IMR-90 (cell line): ENCODE measurements around the gene GABRR3. TPM values are rescaled to one million over a fixed set of nuclear protein-coding genes. Genes with fewer than 3 reads are reported as not detected.

Experiments
- ATAC-seq: fragments of 200-7000 bp; cut with Tn5 transposase; 2 replicates; pipeline ENCODE4 v1.9.1; 2020; ENCODE audit warnings: low read depth, mild to moderate bottlenecking, moderate library complexity
- BruUV-seq: library from RNA; stranded (reverse); fragments of 400-500 nt; replicated peaks from 2 replicates; lab custom pipeline; 2021; lab: Mats Ljungman, UMichigan
- CTCF ChIA-PET: fragments of 300-600 bp; formaldehyde crosslinking; extraction: SDS; loops from one replicate; lab custom pipeline; 2021; ENCODE audit warnings: antibody characterized with exemption; lab: Yijun Ruan, JAX
- POLR2A ChIA-PET: fragments of 300-600 bp; sonication (Branson Sonifier 250); formaldehyde crosslinking; loops from one replicate; lab custom pipeline; 2022; ENCODE audit warnings: antibody characterized with exemption; ENCODE audit not compliant: unreplicated experiment; lab: Charles Lee
- DNase-seq: peaks from one replicate; pipeline ENCODE4 v3.0.0; 2013
- H2AFZ ChIP-seq: replicated peaks from 2 replicates; pipeline ENCODE3; 2013; ENCODE audit warnings: low read length, mild to moderate bottlenecking; ENCODE audit not compliant: poor library complexity
- H2AK5ac ChIP-seq: 2 replicates; pipeline ENCODE4 v1.6.1; 2013; ENCODE audit warnings: low read depth, low read length, inconsistent platforms
- H2AK9ac ChIP-seq: replicated peaks from 2 replicates; pipeline ENCODE3; 2013; ENCODE audit warnings: mild to moderate bottlenecking, low read depth, low read length, moderate library complexity; ENCODE audit not compliant: poor library complexity
- H2BK120ac ChIP-seq: 2 replicates; pipeline ENCODE4 v1.6.1; 2013; ENCODE audit warnings: low read depth, low read length, inconsistent platforms
- H2BK15ac ChIP-seq: 3 replicates; pipeline ENCODE4 v1.6.1; 2013; ENCODE audit warnings: low read depth, low read length, inconsistent platforms
- H2BK20ac ChIP-seq: 2 replicates; pipeline ENCODE4 v1.6.1; 2013; ENCODE audit warnings: low read depth, mild to moderate bottlenecking, inconsistent platforms, low read length, moderate library complexity
- H2BK5ac ChIP-seq: 2 replicates; pipeline ENCODE4 v1.6.1; 2013; ENCODE audit warnings: mild to moderate bottlenecking, low read depth, low read length, inconsistent platforms; ENCODE audit not compliant: poor library complexity, severe bottlenecking
- H3K14ac ChIP-seq: replicated peaks from 2 replicates; pipeline ENCODE4 v1.6.1; 2013; ENCODE audit warnings: low read depth, low read length, inconsistent platforms
- H3K18ac ChIP-seq: 2 replicates; pipeline ENCODE4 v1.6.1; 2013; ENCODE audit warnings: low read depth, low read length, control low read depth
- H3K23ac ChIP-seq: 2 replicates; pipeline ENCODE4 v1.6.1; 2013; ENCODE audit warnings: low read depth, low read length, inconsistent platforms
- H3K27ac ChIP-seq: 2 replicates; pipeline ENCODE4 v1.5.1; 2013; ENCODE audit warnings: mild to moderate bottlenecking, control low read depth, low read length; ENCODE audit not compliant: insufficient read depth
- H3K27me3 ChIP-seq: 2 replicates; pipeline ENCODE4 v1.6.1; 2013; ENCODE audit warnings: low read length; ENCODE audit not compliant: control insufficient read depth, insufficient read depth
- H3K36me3 ChIP-seq: 2 replicates; pipeline ENCODE4 v1.6.1; 2013; ENCODE audit warnings: low read length, mixed read lengths; ENCODE audit not compliant: control insufficient read depth, insufficient read depth
- H3K4ac ChIP-seq: 2 replicates; pipeline ENCODE4 v1.6.1; 2013; ENCODE audit warnings: low read depth, low read length, inconsistent platforms
- H3K4me1 ChIP-seq: 2 replicates; pipeline ENCODE4 v1.6.1; 2013; ENCODE audit warnings: low read length, mixed read lengths; ENCODE audit not compliant: control insufficient read depth, insufficient read depth
- H3K4me2 ChIP-seq: 2 replicates; pipeline ENCODE4 v1.6.1; 2013; ENCODE audit warnings: low read depth, mild to moderate bottlenecking, control low read depth, low read length, moderate library complexity
- H3K4me3 ChIP-seq: 2 replicates; pipeline ENCODE4 v1.5.1; 2013; ENCODE audit warnings: low read depth, mild to moderate bottlenecking, control low read depth, low read length, moderate library complexity; ENCODE audit not compliant: insufficient read depth
- H3K56ac ChIP-seq: 2 replicates; pipeline ENCODE4 v1.6.1; 2013; ENCODE audit warnings: low read length, inconsistent platforms; ENCODE audit not compliant: insufficient read depth; ENCODE audit errors: extremely low read depth
- H3K79me1 ChIP-seq, 2 experiments: 2 replicates each; pipeline ENCODE4 v1.6.1; 2013; ENCODE audit warnings: low read length in 2 of 2, inconsistent platforms in 1 of 2, low read depth in 1 of 2
- H3K9ac ChIP-seq: 2 replicates; pipeline ENCODE4 v1.6.1; 2013; ENCODE audit warnings: low read depth, low read length, control low read depth
- H3K9me1 ChIP-seq: 2 replicates; pipeline ENCODE4 v1.6.1; 2013; ENCODE audit warnings: low read length, inconsistent platforms; ENCODE audit not compliant: insufficient read depth
- H3K9me3 ChIP-seq: 2 replicates; pipeline ENCODE4 v1.6.1; 2013; ENCODE audit warnings: low read length; ENCODE audit not compliant: control insufficient read depth, insufficient read depth
- H4K20me1 ChIP-seq: 2 replicates; pipeline ENCODE4 v1.6.1; 2013; ENCODE audit warnings: low read length, inconsistent platforms; ENCODE audit not compliant: insufficient read depth
- H4K5ac ChIP-seq: 2 replicates; pipeline ENCODE4 v1.6.1; 2013; ENCODE audit warnings: mild to moderate bottlenecking, low read depth, low read length, control low read depth
- H4K8ac ChIP-seq, 2 experiments: 2 replicates each; pipeline ENCODE4 v1.6.1; 2013; ENCODE audit warnings: low read depth in 2 of 2, low read length in 2 of 2, control low read depth in 1 of 2, inconsistent platforms in 1 of 2
- H4K91ac ChIP-seq: 2 replicates; pipeline ENCODE4 v1.6.1; 2013; ENCODE audit warnings: low read depth, low read length, inconsistent platforms; ENCODE audit not compliant: insufficient read depth
- BHLHE40 ChIP-seq: fragments of 150-350 bp; IDR thresholded peaks from 2 replicates; pipeline ENCODE4 v1.6.1; 2016; ENCODE audit warnings: mild to moderate bottlenecking, low read depth, low read length
- CEBPB ChIP-seq: IDR thresholded peaks from 2 replicates; pipeline ENCODE4 v1.6.1; 2012; ENCODE audit warnings: low read depth, low read length, improper control_type of control experiment
- CHD1 ChIP-seq: IDR thresholded peaks from 2 replicates; pipeline ENCODE4 v1.6.1; 2012; ENCODE audit warnings: low read depth, low read length, improper control_type of control experiment
- CTCF ChIP-seq: conservative IDR thresholded peaks from 2 replicates; pipeline ENCODE4 v1.5.1; 2012; ENCODE audit warnings: mild to moderate bottlenecking, low read depth, low read length, improper control_type of control experiment
- ELK1 ChIP-seq: fragments of 150-350 bp; IDR thresholded peaks from 2 replicates; pipeline ENCODE4 v1.6.1; 2016; ENCODE audit warnings: low read depth, mild to moderate bottlenecking, low read length, moderate library complexity, borderline replicate concordance
- FOS ChIP-seq: fragments of 150-350 bp; IDR thresholded peaks from 2 replicates; pipeline ENCODE4 v1.6.1; 2016; ENCODE audit warnings: low read depth, low read length
- MAFK ChIP-seq: IDR thresholded peaks from 2 replicates; pipeline ENCODE4 v1.6.1; 2012; ENCODE audit warnings: low read depth, low read length, improper control_type of control experiment
- MAZ ChIP-seq: IDR thresholded peaks from 2 replicates; pipeline ENCODE4 v1.6.1; 2012; ENCODE audit warnings: low read depth, mild to moderate bottlenecking, low read length, improper control_type of control experiment, moderate library complexity, borderline replicate concordance
- MXI1 ChIP-seq: IDR thresholded peaks from 2 replicates; pipeline ENCODE4 v1.6.1; 2012; ENCODE audit warnings: low read depth, mild to moderate bottlenecking, low read length, moderate library complexity, borderline replicate concordance
- NFE2L2 ChIP-seq: fragments of 150-350 bp; IDR thresholded peaks from 2 replicates; pipeline ENCODE4 v1.6.1; 2016; ENCODE audit warnings: low read depth, mild to moderate bottlenecking, low read length
- POLR2A ChIP-seq: IDR thresholded peaks from 2 replicates; pipeline ENCODE4 v1.6.1; 2012; ENCODE audit warnings: mild to moderate bottlenecking, low read depth, low read length
- RAD21 ChIP-seq: IDR thresholded peaks from 2 replicates; pipeline ENCODE4 v1.6.1; 2012; ENCODE audit warnings: low read length, improper control_type of control experiment
- RCOR1 ChIP-seq: IDR thresholded peaks from 2 replicates; pipeline ENCODE4 v1.6.1; 2012; ENCODE audit warnings: mild to moderate bottlenecking, low read length, improper control_type of control experiment; ENCODE audit not compliant: insufficient replicate concordance
- RFX5 ChIP-seq: IDR thresholded peaks from 2 replicates; pipeline ENCODE4 v1.8.0; 2012; ENCODE audit warnings: low read depth, mild to moderate bottlenecking, low read length, moderate library complexity
- SMC3 ChIP-seq: fragments of 150-350 bp; IDR thresholded peaks from 2 replicates; pipeline ENCODE4 v1.6.1; 2016; ENCODE audit warnings: low read depth, mild to moderate bottlenecking, antibody characterized with exemption, low read length, moderate library complexity
- USF2 ChIP-seq: fragments of 150-350 bp; IDR thresholded peaks from 2 replicates; pipeline ENCODE4 v1.6.1; 2017; ENCODE audit warnings: mild to moderate bottlenecking, antibody characterized with exemption, low read length, low read depth
- WGBS, 2 experiments: methylation state at CpG; one replicate each; pipeline versions ENCODE4 v1.1.5 to v1.1.7; 2013; ENCODE audit warnings: missing lambda C conversion rate in 2 of 2; ENCODE audit not compliant: insufficient read length in 1 of 2; ENCODE audit errors: extremely low coverage in 2 of 2; 5-methylcytosine and 5-hydroxymethylcytosine counted together
- dilution Hi-C: fragments of 300-500 bp; cut with HindIII; formaldehyde crosslinking; loops from one replicate; pipeline ENCODE4 v1.14.3; 2018; ENCODE audit warnings: low sequenced_read_pairs; ENCODE audit not compliant: unreplicated experiment
- in situ Hi-C: fragments of 300-500 bp; cut with MboI; formaldehyde crosslinking; loops from 3 replicates; pipeline ENCODE4 v1.14.3; 2019; ENCODE audit warnings: low sequenced_read_pairs, inconsistent platforms, mixed read lengths
- intact Hi-C: fragments of 100-400 bp; cut with micrococcal nuclease; formaldehyde crosslinking; loops from 2 replicates; pipeline ENCODE4 v1.10.0; 2022
- polyA plus RNA-seq, 3 experiments: library from polyadenylated mRNA; depleted of rRNA; stranded (reverse); fragments of >200 nt; gene quantifications; 2 replicates each; pipeline ENCODE4 v1.2.3, GENCODE V29; 2012; ENCODE audit warnings: low replicate concordance in 1 of 3
- total RNA-seq: library from RNA; depleted of rRNA; stranded (reverse); fragments of >200 nt; gene quantifications from 2 replicates; pipeline ENCODE4 v1.2.3, GENCODE V29; 2012

GABRR3 gene
- total and polyA plus RNA-seq, 2 of the 4 experiments (the other 2 are of a cell fraction): not detected

- no peak overlapping the region for H2BK20ac ChIP-seq
- ChIA-PET CTCF (interaction anchor here (0.6 kb wide), 1 partner anchor 848 kb away, joined by 3 read pairs; no protein-coding TSS in a partner anchor), POLR2A (interaction anchor here (0.6 kb wide), 1 partner anchor 199 kb away, joined by 12 read pairs; no protein-coding TSS in a partner anchor)
- no peaks in the 10 kb centered on the region for H3K9me3 ChIP-seq
- H3K9me1 ChIP-seq: no peaks in the 10 kb centered on the region
- H4K8ac ChIP-seq: no peak overlapping the region
- no peak overlapping the region for H2AK5ac ChIP-seq
- DNase-seq (no peak), ATAC-seq (no peak)
- no peaks in the 10 kb centered on the region for H3K4me1 ChIP-seq
- dilution Hi-C loops: loop anchor here (25.0 kb wide), 1 partner anchor 208 kb away; the partner anchor contains the start of gene CRYBG3
- no peaks in the 10 kb centered on the region for H4K20me1 ChIP-seq
- no TSS peak for BruUV-seq
- no peaks in the 10 kb centered on the region; the same call in 1 of the 2 replicates for H3K27me3 ChIP-seq
- no peak overlapping the region for H3K4me3 ChIP-seq
- H3K36me3 ChIP-seq: no peaks in the 10 kb centered on the region
- no peak overlapping the region for H3K56ac ChIP-seq
- H3K23ac ChIP-seq: no peak overlapping the region
- no peak overlapping the region for H4K91ac ChIP-seq
- no CpG with 5 or more reads among the region's 4 CpGs for whole genome bisulfite sequencing, 2 experiments
- no peak overlapping the region for H2AFZ ChIP-seq
- intact Hi-C loops: no loop called here
- no peak overlapping the region for H3K27ac ChIP-seq
- no peak overlapping the region for H3K14ac ChIP-seq
- in situ Hi-C loops: loop anchor here (5.0 kb wide), 1 partner anchor 228 kb away; no protein-coding TSS in a partner anchor
- no peaks in the 10 kb centered on the region for H3K79me1 ChIP-seq
- TF ChIP-seq ELK1: no peak
- no peak for TF ChIP-seq MAFK
- no peak for TF ChIP-seq RAD21
- TF ChIP-seq MXI1: no peak
- no peak for TF ChIP-seq RCOR1
- TF ChIP-seq CTCF: no peak
- no peak for TF ChIP-seq MAZ
- TF ChIP-seq USF2: no peak
- TF ChIP-seq CEBPB: no peak
- no peak for TF ChIP-seq SMC3
- TF ChIP-seq POLR2A: no peak
- TF ChIP-seq FOS: no peak
- TF ChIP-seq BHLHE40: no peak
- TF ChIP-seq NFE2L2: no peak
- TF ChIP-seq RFX5: no peak
- TF ChIP-seq CHD1: no peak
- H3K4me2 ChIP-seq: no peak overlapping the region
- no peak overlapping the region for H2BK120ac ChIP-seq
- no peak overlapping the region for H2AK9ac ChIP-seq
- no peak overlapping the region for H4K5ac ChIP-seq
- no peak overlapping the region for H3K9ac ChIP-seq
- no peak overlapping the region for H3K18ac ChIP-seq
- no peak overlapping the region for H2BK15ac ChIP-seq
- H2BK5ac ChIP-seq: no peak overlapping the region
- no peak overlapping the region for H3K4ac ChIP-seq
Measured at GRCh38 chr3:98020412-98020811, 14.7 kb downstream of the GABRR3 start.
